Activated B cell treated with CpG ODN at 0.5 μM for 24 hours (primary cell): ENCODE results near the gene ADGRG3. TPM values are rescaled to one million over a fixed set of nuclear protein-coding genes. Genes with fewer than 3 reads are reported as not detected.
A peak's percentile ranks its signal among the peaks of the same experiment; 100 is the strongest.

Experiments used
- ATAC-seq: fragments of 200-7000 bp; cut with Tn5 transposase; one replicate; pipeline ENCODE4 v1.10.0; 2021; ENCODE audit warnings: low read depth, mild to moderate bottlenecking, moderate library complexity
- CTCF ChIA-PET: fragments of 350-600 bp; sonication (Branson Sonifier 250); formaldehyde crosslinking; loops from one replicate; lab custom pipeline; 2021; ENCODE audit warnings: antibody characterized with exemption; lab: Charles Lee
- POLR2A ChIA-PET: fragments of 350-600 bp; sonication (Branson Sonifier 250); formaldehyde crosslinking; loops from one replicate; lab custom pipeline; 2021; ENCODE audit warnings: antibody characterized with exemption; lab: Charles Lee
- DNase-seq: peaks from one replicate; pipeline ENCODE4 v3.0.0; 2022
- H3K27ac Mint-ChIP-seq: one replicate; pipeline ENCODE4 v1.8.0; 2020; ENCODE audit warnings: mixed read lengths
- H3K27me3 Mint-ChIP-seq: one replicate; pipeline ENCODE4 v1.8.0; 2021; ENCODE audit warnings: mixed read lengths
- H3K36me3 Mint-ChIP-seq: one replicate; pipeline ENCODE4 v1.8.0; 2021; ENCODE audit warnings: low read depth, mixed read lengths
- H3K4me1 Mint-ChIP-seq: one replicate; pipeline ENCODE4 v1.8.0; 2021; ENCODE audit warnings: mixed read lengths
- H3K4me3 Mint-ChIP-seq: one replicate; pipeline ENCODE4 v1.8.0; 2020; ENCODE audit warnings: mild to moderate bottlenecking, mixed read lengths
- H3K9me3 Mint-ChIP-seq: one replicate; pipeline ENCODE4 v1.8.0; 2020; ENCODE audit warnings: mixed read lengths
- intact Hi-C: fragments of 100-400 bp; cut with micrococcal nuclease; formaldehyde crosslinking; loops from one replicate; pipeline ENCODE4 v1.15.1; 2024
- total RNA-seq: library from RNA; stranded (reverse); gene quantifications from 2 replicates; pipeline ENCODE4 v1.2.3, GENCODE V29; 2022
- TF ChIP-seq, protein P1 (sequence below): fragments of 200-600 bp; IDR thresholded peaks from one replicate; pipeline ENCODE4 v1.8.0; 2022; ENCODE audit warnings: antibody characterized with exemption, mild to moderate bottlenecking

The ADGRG3 gene
- total RNA-seq, 1 donor from 2014 or later = not detected

DNA sequence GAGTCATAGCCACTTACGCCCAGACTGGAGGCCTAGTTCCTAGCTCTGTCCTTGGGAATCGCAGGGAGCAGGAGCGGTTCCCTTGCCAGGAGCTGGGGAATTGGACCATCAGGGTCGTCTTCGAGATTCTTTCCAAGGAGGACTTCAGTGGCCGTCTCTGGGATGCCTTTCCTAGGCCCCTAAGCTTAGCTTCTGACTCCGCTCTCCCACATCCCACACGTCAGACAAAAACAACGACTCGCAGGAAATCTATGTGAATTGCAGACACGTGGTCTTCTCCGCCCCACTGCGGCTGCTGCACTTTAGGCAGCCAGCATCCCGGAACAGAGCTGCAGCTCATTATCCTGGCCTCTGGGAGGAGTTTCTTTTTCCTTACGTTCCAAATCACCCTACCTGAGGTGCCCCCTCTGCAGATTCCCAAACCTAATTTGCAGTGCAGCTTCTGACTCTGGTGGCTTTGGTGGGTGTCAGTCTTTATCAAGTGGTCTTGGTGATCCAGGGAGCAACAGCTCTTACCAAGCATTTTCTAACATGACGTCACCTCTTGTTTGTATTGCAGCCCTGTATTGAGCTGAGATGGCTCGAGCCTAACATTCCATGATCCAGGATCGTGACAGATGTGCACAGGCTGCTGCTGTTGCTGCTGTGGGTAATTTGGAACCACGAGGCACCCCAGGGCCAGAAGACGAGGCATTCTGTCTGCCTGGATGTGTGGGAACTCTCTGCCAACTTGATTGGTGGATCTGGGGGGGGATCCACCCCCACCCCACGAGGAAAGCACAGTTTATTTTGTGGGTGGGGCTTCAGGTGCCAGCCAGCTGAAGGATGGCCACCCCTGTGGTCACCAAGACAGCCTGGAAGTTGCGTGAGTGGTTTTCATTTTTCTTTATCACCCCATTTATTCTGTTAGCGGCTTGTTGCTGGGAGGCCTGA lies 68.6 kb downstream of the ADGRG3 start:
- Mint-ChIP-seq H3K4me1 (peaks cover 30% of the 10 kb centered on the region), H3K9me3 (peaks cover 2% of the 10 kb centered on the region), H3K27ac (no peak overlapping the region), H3K27me3 (no peaks in the 10 kb centered on the region), H3K4me3 (peak overlapping the region; percentile 95), H3K36me3 (peaks cover 14% of the 10 kb centered on the region)
- intact Hi-C loops = loop anchor here (5.0 to 10.0 kb wide), 4 partner anchors 89 to 1312 kb away; partner anchors contain the start of gene AMFR
- no peak for DNase-seq
- ChIA-PET POLR2A (interaction anchor here (0.5 to 2.6 kb wide), 7 partner anchors 46 to 393 kb away, joined by 3 to 12 read pairs (median 7); partner anchors contain the start of genes CCDC102A, CFAP20, CIAPIN1 and COQ9), CTCF (interaction anchor here (1.0 kb wide), 2 partner anchors 21 to 146 kb away, joined by 3 to 4 read pairs; no protein-coding TSS in a partner anchor)
- TF ChIP-seq, protein P1, sequence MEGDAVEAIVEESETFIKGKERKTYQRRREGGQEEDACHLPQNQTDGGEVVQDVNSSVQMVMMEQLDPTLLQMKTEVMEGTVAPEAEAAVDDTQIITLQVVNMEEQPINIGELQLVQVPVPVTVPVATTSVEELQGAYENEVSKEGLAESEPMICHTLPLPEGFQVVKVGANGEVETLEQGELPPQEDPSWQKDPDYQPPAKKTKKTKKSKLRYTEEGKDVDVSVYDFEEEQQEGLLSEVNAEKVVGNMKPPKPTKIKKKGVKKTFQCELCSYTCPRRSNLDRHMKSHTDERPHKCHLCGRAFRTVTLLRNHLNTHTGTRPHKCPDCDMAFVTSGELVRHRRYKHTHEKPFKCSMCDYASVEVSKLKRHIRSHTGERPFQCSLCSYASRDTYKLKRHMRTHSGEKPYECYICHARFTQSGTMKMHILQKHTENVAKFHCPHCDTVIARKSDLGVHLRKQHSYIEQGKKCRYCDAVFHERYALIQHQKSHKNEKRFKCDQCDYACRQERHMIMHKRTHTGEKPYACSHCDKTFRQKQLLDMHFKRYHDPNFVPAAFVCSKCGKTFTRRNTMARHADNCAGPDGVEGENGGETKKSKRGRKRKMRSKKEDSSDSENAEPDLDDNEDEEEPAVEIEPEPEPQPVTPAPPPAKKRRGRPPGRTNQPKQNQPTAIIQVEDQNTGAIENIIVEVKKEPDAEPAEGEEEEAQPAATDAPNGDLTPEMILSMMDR = no peak
- no peak for ATAC-seq

DNA sequence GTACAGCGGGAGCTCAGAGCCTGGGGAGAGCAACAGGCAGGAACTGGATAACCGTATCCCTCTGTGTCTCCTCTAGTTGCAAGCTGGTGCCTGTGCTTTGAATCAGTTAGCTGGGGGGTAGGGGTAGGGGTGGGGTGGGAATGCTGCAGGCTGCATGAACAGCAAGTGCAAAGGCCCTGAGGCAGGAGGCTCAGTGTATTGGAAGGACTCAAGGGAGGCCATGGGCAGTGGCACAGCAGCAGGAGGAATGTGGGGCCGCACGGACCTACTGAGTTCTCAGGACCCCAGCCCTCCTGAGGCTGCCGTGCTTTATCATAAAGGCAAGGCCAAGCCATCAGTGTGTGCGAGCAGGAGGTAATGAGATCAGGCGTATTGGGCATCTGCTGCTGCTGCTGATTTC lies 70.7 kb downstream of the ADGRG3 start:
- ChIA-PET CTCF (no interaction called here), POLR2A (no interaction called here)
- ATAC-seq (no peak), DNase-seq (no peak)
- H3K27me3 Mint-ChIP-seq = no peaks in the 10 kb centered on the region
- intact Hi-C loops = loop anchor here (5.0 to 10.0 kb wide), 4 partner anchors 92 to 1314 kb away; partner anchors contain the start of gene AMFR
- no peak overlapping the region for H3K27ac Mint-ChIP-seq
- H3K36me3 Mint-ChIP-seq = peaks cover 12% of the 10 kb centered on the region
- TF ChIP-seq, protein P1 = no peak
- peaks cover 30% of the 10 kb centered on the region for H3K4me1 Mint-ChIP-seq
- H3K4me3 Mint-ChIP-seq = no peak overlapping the region
- no peaks in the 10 kb centered on the region for H3K9me3 Mint-ChIP-seq

Other genes with a start within 250 kb of the ADGRG3 start
- gene CIAPIN1, start 220.9 kb upstream of the ADGRG3 start, total RNA-seq = 47.1 and 52.3 TPM in 2 replicates
- 30.4 and 34.1 TPM in 2 replicates for gene COQ9, start 220.8 kb upstream of the ADGRG3 start, total RNA-seq
- gene POLR2C, start 205.6 kb upstream of the ADGRG3 start, total RNA-seq = 52.2 and 56.6 TPM in 2 replicates
- gene DOK4, start 181.8 kb upstream of the ADGRG3 start, total RNA-seq = 0.66 and 0.73 TPM in 2 replicates
- gene CCDC102A, start 131.7 kb upstream of the ADGRG3 start, total RNA-seq = 15.5 TPM in 2 replicates
- 22.2 and 23.0 TPM in 2 replicates for gene ADGRG5, start 125.7 kb upstream of the ADGRG3 start, total RNA-seq
- 0.13 and 0.15 TPM in 2 replicates for gene ADGRG1, start 39.7 kb upstream of the ADGRG3 start, total RNA-seq
- not detected in 2 replicates for gene DRC7, start 26.5 kb downstream of the ADGRG3 start, total RNA-seq
- 16.8 and 19.4 TPM in 2 replicates for gene KATNB1, start 67.5 kb downstream of the ADGRG3 start, total RNA-seq
- gene KIFC3, start 134.2 kb downstream of the ADGRG3 start, total RNA-seq = 0.27 and 0.29 TPM in 2 replicates